Left ventricle myocardium superior (tissue), 1 donor: Measurements from ENCODE around the gene EXOSC6. TPM values are rescaled to one million over a fixed set of nuclear protein-coding genes. Genes with fewer than 3 reads are reported as not detected.
"Not testable (repeated sequence)": the region's sequence is repeated elsewhere in the genome, so short reads cannot be mapped to it uniquely, and the experiment has no call there.

Experiments
- ATAC-seq: fragments of 200-7000 bp; cut with Tn5 transposase; one replicate; pipeline ENCODE4 v1.9.1; 2020; ENCODE audit warnings: mild to moderate bottlenecking, moderate library complexity
- DNase-seq: peaks from one replicate; pipeline ENCODE4 v3.0.0-alpha.2; 2020
- intact Hi-C: fragments of 100-400 bp; cut with micrococcal nuclease; formaldehyde crosslinking; loops from one replicate; pipeline ENCODE4 v1.11.0; 2022
- long read RNA-seq: library from polyadenylated mRNA; unstranded; transcript quantifications from one replicate; pipeline ENCODE4 v2.0.0, GENCODE V29; 2021
- total RNA-seq: library from RNA; stranded (reverse); fragmentation: NEBNext Ultra II Directional; extraction: Animal tissue kit (Norgen Biotek cat#: 25700); gene quantifications from one replicate; pipeline ENCODE4 v1.2.1, GENCODE V29; 2021
- donor health status: DM: no; HTN: yes; CAD: no; lungs with severe emphysema.

Gene EXOSC6
- total RNA-seq: 11.6 TPM
- long read RNA-seq, full-length matches to known transcripts: 35 of 35 reads
- long read RNA-seq, partial matches to known transcripts: 0 of 35 reads
- long read RNA-seq, other reads (novel, unspliced or antisense): 0 of 35 reads

- ATAC-seq (peak; percentile 96), DNase-seq (peak; percentile 94)
- intact Hi-C loops: no loop called here
Observed at GRCh38 chr16:70251629-70252354, at the start of gene EXOSC6. Gene EXOSC6 (minus strand): TSS chr16:70251940. CDS start chr16:70251900, 40 bp downstream.

DNA sequence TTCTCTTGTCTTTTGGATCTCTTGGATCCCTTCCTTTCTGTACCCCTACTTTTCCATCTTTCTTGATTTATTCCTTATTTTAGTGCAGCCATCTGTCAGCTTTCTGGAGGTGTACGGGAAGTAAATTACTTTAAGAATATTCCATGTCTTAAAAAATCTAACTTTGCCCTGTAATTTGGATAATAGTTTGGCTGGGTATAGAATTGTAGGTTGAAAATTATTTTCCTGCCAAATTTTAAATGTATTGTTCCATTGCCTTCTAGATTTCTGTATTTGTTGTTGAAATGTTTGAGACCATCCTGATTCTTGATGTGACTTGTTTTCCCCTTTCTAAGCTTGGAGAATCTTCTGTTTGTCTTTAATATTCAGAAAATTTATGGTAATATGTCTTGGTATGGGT lies 49.4 kb upstream of the EXOSC6 start:
- ATAC-seq (no peak), DNase-seq (no peak)
- intact Hi-C loops: no loop called here

- ATAC-seq: peak; percentile 96
- peak; percentile 89 for DNase-seq
- intact Hi-C loops: no loop called here
Observed at GRCh38 chr16:70298988-70299938, 47.5 kb upstream of the EXOSC6 start, which contains the start of gene DDX19B. Gene DDX19B (plus strand): TSS chr16:70299186. CDS start chr16:70299298, 112 bp downstream.

GRCh38 chr16:70295634-70296033 lies 43.9 kb upstream of the EXOSC6 start:
- DNase-seq: no peak
- ATAC-seq: no peak
- intact Hi-C loops: no loop called here

DNA sequence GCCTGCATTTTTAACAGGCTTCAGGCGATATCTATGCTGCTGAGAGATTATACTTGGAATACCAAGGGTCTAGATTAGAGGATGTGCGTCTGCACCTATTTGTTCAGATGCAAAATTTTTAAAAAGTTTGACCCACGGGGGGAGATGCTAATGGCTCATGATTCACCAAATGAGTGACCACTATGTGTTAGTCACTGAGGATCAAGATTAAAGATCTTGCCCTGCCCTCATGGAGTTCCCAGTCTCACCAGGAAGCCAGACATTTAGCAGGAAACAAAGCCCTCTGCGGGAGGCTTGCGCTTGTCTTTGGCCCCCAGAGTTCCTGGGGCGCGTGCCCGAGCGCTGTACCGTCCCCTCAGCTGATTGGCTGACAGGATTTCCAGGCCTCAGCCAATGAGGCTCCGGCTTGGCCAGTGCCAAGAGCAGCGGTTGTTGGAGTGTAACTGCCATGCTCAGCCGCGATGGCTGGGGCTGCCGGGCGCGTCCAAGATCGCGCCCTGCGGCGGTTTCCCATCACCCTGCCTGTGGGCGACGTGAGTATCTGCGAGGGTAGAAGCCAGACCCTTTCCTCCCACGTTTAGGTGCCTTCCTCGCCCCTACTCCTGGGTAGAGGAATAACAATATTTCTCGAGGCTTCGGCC lies 42.8 kb upstream of the EXOSC6 start:
- intact Hi-C loops: no loop called here
- no peak for ATAC-seq
- DNase-seq: no peak

GRCh38 chr16:70292148-70292547 lies 40.4 kb upstream of the EXOSC6 start:
- DNase-seq, intact Hi-C loops, ATAC-seq: not testable (repeated sequence)

GRCh38 chr16:70290949-70291519 lies 39.3 kb upstream of the EXOSC6 start:
- intact Hi-C loops: no loop called here
- DNase-seq (no peak), ATAC-seq (no peak)

DNA sequence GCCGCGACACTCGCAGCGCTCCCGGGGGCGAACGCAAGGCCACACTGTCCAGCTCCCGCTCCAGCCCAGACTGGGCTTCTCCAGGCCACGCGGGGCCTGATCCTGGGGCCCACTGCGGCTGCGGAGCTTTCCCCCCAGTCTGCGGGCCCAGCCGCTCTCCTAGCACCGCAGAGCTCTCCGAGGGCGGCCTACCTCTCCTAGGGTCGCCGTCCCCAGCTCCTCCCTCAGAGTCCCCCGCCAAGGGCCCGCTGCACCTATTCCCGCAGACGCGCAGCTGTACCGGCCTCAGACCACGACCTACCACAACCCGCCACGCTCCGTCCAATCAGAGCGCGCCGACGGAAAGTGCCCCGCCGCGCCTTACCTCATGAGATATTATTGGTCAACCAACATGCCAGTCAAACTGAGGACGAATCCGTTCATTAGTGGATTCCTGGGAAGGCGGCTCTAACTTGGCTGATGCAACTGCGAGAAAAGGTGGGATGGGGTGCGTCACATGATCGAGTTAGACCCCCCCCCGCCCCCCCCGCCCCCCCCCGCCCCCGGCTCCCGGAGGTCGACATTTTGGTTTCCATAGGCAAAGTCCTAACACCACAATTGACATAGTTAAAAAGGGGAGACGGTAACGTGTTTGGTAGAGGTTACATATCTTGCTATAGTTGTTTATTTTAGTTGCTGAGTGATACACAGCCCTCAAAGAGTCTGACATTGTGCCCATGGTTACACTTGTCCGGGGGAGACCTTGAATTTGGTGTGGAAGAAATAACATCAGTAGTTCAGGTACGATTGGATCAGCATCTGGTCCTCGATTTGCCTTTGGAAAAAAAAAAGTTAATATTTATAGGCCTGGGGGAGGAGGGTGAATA lies 37.7 kb upstream of the EXOSC6 start, which contains the start of gene AARS1:
Gene AARS1 (minus strand): TSS at position 278 of the 866 bp plus-strand sequence. CDS start 6,743 bp downstream, outside the sequence.
- DNase-seq (peak; percentile 96), ATAC-seq (peak; percentile 99)
- intact Hi-C loops: no loop called here

GRCh38 chr16:70287304-70287971 lies 35.7 kb upstream of the EXOSC6 start:
- intact Hi-C loops, ATAC-seq, DNase-seq: not testable (repeated sequence)

GRCh38 chr16:70276392-70276791 lies 24.7 kb upstream of the EXOSC6 start:
- ATAC-seq: no peak
- intact Hi-C loops: no loop called here

DNA sequence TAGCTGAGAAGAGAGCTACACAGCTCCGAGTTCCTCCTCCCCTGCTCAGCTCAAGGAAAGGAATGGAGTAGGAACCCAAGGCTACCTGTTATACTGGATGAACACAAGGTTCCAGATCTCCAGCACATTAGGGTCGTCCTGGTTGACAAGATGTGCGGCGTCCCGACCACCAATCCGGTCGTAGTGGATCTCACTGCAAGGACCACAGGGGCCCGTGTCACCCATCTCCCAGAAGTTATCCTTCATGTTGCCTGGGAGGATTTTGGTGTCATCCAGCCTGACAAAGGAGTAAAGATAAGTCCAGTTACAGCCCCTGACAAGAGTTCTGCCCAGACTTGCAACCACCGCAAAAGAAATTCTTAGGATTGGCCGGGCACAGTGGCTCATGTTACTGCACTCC lies 20.0 kb upstream of the EXOSC6 start:
- DNase-seq (no peak), ATAC-seq (no peak)
- intact Hi-C loops: no loop called here

More at GRCh38 chr16:70276392-70276791, 24.7 kb upstream of the EXOSC6 start:
- DNase-seq: no peak

GRCh38 chr16:70270176-70270575 lies 18.4 kb upstream of the EXOSC6 start:
- DNase-seq (no peak), ATAC-seq (no peak)
- intact Hi-C loops: no loop called here

GRCh38 chr16:70269471-70269870 lies 17.7 kb upstream of the EXOSC6 start:
- no peak for DNase-seq
- intact Hi-C loops: no loop called here
- ATAC-seq: no peak

DNA sequence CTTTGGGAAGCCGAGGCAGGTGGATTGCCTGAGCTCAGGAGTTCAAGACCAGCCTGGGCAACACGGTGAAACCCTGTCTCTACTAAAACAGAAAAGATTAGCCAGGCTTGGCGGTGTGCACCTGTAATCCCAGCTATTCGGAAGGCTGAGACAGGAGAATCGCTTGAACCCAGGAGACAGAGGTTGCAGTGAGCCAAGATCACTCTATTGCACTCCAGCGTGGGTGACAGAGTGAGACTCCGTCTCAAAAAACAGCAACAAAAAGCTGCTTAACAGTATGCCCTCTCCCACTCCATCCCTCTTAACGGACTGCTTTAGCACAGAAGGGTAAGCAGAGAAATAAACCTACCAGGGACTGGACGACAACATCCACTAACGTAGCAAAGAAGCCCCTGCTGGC lies 16.2 kb upstream of the EXOSC6 start:
- intact Hi-C loops, DNase-seq, ATAC-seq: not testable (repeated sequence)

- ATAC-seq: no peak
- no peak for DNase-seq
- intact Hi-C loops: no loop called here
Observed at GRCh38 chr16:70267516-70267915, 15.8 kb upstream of the EXOSC6 start.

GRCh38 chr16:70259903-70260302 lies 8.2 kb upstream of the EXOSC6 start:
- ATAC-seq, DNase-seq, intact Hi-C loops: not testable (repeated sequence)

DNA sequence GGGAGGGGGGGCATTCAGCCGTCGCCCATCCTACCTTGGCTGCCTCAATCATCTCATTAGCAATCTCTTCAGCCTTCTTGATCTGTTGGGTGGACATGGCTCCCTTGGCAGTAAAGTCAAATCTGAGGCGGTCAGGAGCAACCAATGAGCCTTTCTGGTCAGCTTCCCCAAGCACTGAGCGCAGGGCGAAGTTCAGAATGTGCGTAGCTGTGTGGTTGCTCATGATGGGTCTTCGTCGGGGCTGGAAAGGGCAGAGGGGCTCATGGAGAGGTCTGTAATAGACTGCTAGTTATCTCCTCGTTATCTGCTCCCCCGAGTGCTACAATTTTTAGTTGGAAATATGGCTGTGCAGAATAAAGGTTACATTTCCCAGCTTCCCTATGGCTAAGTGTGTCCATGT lies 7.2 kb upstream of the EXOSC6 start:
- no peak for ATAC-seq
- intact Hi-C loops: no loop called here
- DNase-seq: no peak
